C4-2B (cell line): ENCODE data around the gene RAB42.
"Not testable (repeated sequence)": the region's sequence is repeated elsewhere in the genome, so short reads cannot be mapped to it uniquely, and the experiment has no call there.

Experiments
- H3K27ac ChIP-seq: fragments of 450-650 bp; 2 replicates; pipeline ENCODE4 v1.5.1; 2017
- CTCF ChIP-seq: fragments of 450-650 bp; conservative IDR thresholded peaks from 2 replicates; pipeline ENCODE4 v1.5.1; 2017; ENCODE audit warnings: mild to moderate bottlenecking
- ZFX ChIP-seq: fragments of 450-650 bp; IDR thresholded peaks from 2 replicates; pipeline ENCODE4 v1.6.1; 2017

Gene RAB42

GRCh38 chr1:28595412-28596191, 3.5 kb downstream of the RAB42 start:
- no peak overlapping the region for H3K27ac ChIP-seq
- TF ChIP-seq CTCF (no peak), ZFX (no peak)

- not testable (repeated sequence) for H3K27ac ChIP-seq
Measured at GRCh38 chr1:28596276-28596675, 4.2 kb downstream of the RAB42 start.

GRCh38 chr1:28601696-28602095, 9.6 kb downstream of the RAB42 start:
- no peak overlapping the region for H3K27ac ChIP-seq
- no peak for TF ChIP-seq ZFX
- no peak for TF ChIP-seq CTCF

- H3K27ac ChIP-seq: no peak overlapping the region
Measured at GRCh38 chr1:28602536-28603439, 10.7 kb downstream of the RAB42 start.

DNA sequence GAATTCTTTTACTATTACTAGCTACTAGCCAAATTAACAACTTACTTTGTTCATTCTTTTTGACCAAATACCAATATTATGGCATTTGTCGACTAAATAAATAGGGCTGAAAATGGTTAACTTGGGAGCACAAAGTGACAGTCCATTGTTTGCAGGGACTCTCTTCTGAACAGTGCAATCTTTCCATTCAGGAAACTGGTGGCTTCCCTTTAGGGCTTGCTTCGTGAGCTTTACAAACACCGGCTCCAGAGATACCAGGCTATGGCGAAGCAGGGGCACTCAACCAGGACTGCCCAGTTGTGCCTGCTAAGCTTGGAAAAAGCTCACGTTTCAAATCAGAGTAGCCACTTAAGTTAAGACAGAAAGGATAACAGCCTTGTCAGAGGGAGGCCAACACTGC, 12.3 kb downstream of the RAB42 start:
- TF ChIP-seq CTCF: no peak
- no peak for TF ChIP-seq ZFX
- H3K27ac ChIP-seq: no peak overlapping the region

More at GRCh38 chr1:28602536-28603439, 10.7 kb downstream of the RAB42 start:
- TF ChIP-seq ZFX (no peak), CTCF (no peak; the same call in 1 of the 2 replicates)

DNA sequence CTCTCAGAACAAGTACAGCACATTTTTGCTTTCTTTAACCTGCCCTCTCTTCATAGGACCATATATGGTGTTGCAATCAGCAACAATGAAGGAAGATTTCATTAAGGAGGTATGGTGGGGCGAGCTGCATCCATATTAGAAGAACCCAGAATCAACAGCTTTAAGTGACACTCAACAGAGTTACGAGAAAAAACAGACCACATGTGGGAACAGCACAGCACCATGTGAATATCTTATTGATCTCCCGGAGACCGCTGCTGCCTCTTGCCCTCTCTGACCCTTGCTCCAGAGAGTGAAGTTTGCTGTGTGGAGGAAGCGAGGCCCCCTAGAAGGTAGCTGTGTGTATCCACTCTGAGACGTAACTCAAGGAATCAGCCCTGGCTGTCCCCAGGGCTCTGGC, 12.9 kb downstream of the RAB42 start:
- TF ChIP-seq CTCF: no peak
- no peak for TF ChIP-seq ZFX
- no peak overlapping the region for H3K27ac ChIP-seq

DNA sequence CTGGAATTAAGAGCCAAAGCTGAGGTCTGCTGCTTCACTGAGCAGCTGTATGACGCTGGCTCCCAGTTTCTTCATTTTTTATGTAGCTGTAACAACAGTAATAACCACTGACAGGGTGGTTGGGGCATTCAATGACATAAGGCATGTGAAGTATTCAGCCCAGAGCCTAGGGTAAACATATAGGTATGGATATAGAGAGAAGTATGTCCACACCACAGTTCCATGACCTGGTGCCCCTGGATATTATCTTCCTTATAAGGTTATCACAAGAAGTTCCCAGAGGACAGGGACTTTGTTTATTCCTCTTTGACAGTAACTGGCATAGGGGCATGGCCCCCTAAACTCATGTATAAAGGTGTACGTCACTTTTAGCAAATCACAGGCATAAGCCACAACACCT, 14.7 kb downstream of the RAB42 start:
- TF ChIP-seq CTCF (no peak), ZFX (no peak)
- no peak overlapping the region for H3K27ac ChIP-seq
